Measurements from ENCODE around the gene ARL8A. TPM values are rescaled to one million over a fixed set of nuclear protein-coding genes. Genes with fewer than 3 reads are reported as not detected.

The ARL8A gene
- total and polyA plus RNA-seq, 2 of the 4 experiments (the other 2 are of a cell fraction) = 18.1 to 30.7 TPM

GRCh38 chr1:202130297-202130721, 14.2 kb downstream of the ARL8A start:
- H3K79me1 ChIP-seq (ENCODE audit: low read depth in 1 of 2, low read length in 2 of 2) = peaks cover 3 to 8% of the 10 kb centered on the region in 2 experiments; a peak in 2 of 4 replicates
- peaks cover 24% of the 10 kb centered on the region for H3K36me3 ChIP-seq (ENCODE audit: control insufficient read depth, insufficient read depth, low read length)
- H2AK5ac ChIP-seq (ENCODE audit: low read depth, low read length) = no peak overlapping the region
- ATAC-seq (ENCODE audit: low read depth) = no peak
- H2AFZ ChIP-seq (replicated peaks; ENCODE audit: low read length, poor library complexity) = no peak overlapping the region
- CTCF ChIA-PET = interaction anchor here (0.6 to 0.9 kb wide), 2 partner anchors 131 to 1543 kb away, joined by 3 read pairs; no protein-coding TSS in a partner anchor
- no peak for DNase-seq
- peak overlapping the region; percentile 55 for H2AK9ac ChIP-seq (replicated peaks; ENCODE audit: low read depth, low read length, poor library complexity)
- H3K18ac ChIP-seq (ENCODE audit: low read depth, low read length) = no peak overlapping the region
- peaks cover 19% of the 10 kb centered on the region for H4K20me1 ChIP-seq (ENCODE audit: insufficient read depth, low read length)
- BruUV-seq (replicated peaks) = no TSS peak
- no peak overlapping the region for H3K56ac ChIP-seq (ENCODE audit: extremely low read depth, insufficient read depth, low read length)
- H3K4me3 ChIP-seq (ENCODE audit: insufficient read depth, low read depth, low read length) = no peak overlapping the region
- H3K23ac ChIP-seq (ENCODE audit: low read depth, low read length) = no peak overlapping the region
- no peak overlapping the region for H3K4ac ChIP-seq (ENCODE audit: low read depth, low read length)
- H3K9ac ChIP-seq (ENCODE audit: low read depth, low read length) = no peak overlapping the region
- H2BK5ac ChIP-seq (ENCODE audit: low read depth, low read length, poor library complexity, severe bottlenecking) = no peak overlapping the region
- intact Hi-C loops (cut with micrococcal nuclease) = no loop called here
- H2BK20ac ChIP-seq (ENCODE audit: low read depth, low read length) = no peak overlapping the region
- 0 out of 2 replicates have a peak, but pooled peaks cover 1% of the 10 kb centered on the region for H3K4me1 ChIP-seq (ENCODE audit: control insufficient read depth, insufficient read depth, low read length)
- no peaks in the 10 kb centered on the region for H3K9me1 ChIP-seq (ENCODE audit: insufficient read depth, low read length)
- H2BK120ac ChIP-seq (ENCODE audit: low read depth, low read length) = no peak overlapping the region
- no peak overlapping the region for H3K14ac ChIP-seq (replicated peaks; ENCODE audit: low read depth, low read length)
- TF ChIP-seq RAD21 (IDR thresholded peaks at IDR 0.05; ENCODE audit: low read length) (no peak), CEBPB (IDR thresholded peaks at IDR 0.05; ENCODE audit: low read depth, low read length) (no peak), ELK1 (IDR thresholded peaks at IDR 0.05; ENCODE audit: borderline replicate concordance, low read depth, low read length) (no peak), RCOR1 (IDR thresholded peaks at IDR 0.05; ENCODE audit: insufficient replicate concordance, low read length) (no peak), POLR2A (IDR thresholded peaks at IDR 0.05; ENCODE audit: low read depth, low read length) (no peak), USF2 (IDR thresholded peaks at IDR 0.05; ENCODE audit: low read depth, low read length) (no peak), RFX5 (IDR thresholded peaks at IDR 0.05; ENCODE audit: low read depth, low read length) (no peak), MAFK (IDR thresholded peaks at IDR 0.05; ENCODE audit: low read depth, low read length) (no peak), CTCF (conservative IDR thresholded peaks at IDR 0.05; ENCODE audit: low read depth, low read length) (no peak), NFE2L2 (IDR thresholded peaks at IDR 0.05; ENCODE audit: low read depth, low read length) (no peak), MXI1 (IDR thresholded peaks at IDR 0.05; ENCODE audit: borderline replicate concordance, low read depth, low read length) (no peak), BHLHE40 (IDR thresholded peaks at IDR 0.05; ENCODE audit: low read depth, low read length) (no peak), SMC3 (IDR thresholded peaks at IDR 0.05; ENCODE audit: low read depth, low read length) (no peak), CHD1 (IDR thresholded peaks at IDR 0.05; ENCODE audit: low read depth, low read length) (no peak), FOS (IDR thresholded peaks at IDR 0.05; ENCODE audit: low read depth, low read length) (no peak), MAZ (IDR thresholded peaks at IDR 0.05; ENCODE audit: borderline replicate concordance, low read depth, low read length) (no peak)
- POLR2A ChIA-PET (ENCODE audit: unreplicated experiment) = no interaction called here
- dilution Hi-C loops (cut with HindIII; ENCODE audit: low sequenced_read_pairs, unreplicated experiment) = no loop called here
- H4K5ac ChIP-seq (ENCODE audit: low read depth, low read length) = no peak overlapping the region
- in situ Hi-C loops (cut with MboI; ENCODE audit: low sequenced_read_pairs) = loop anchor here (25.0 kb wide), 1 partner anchor 593 kb away; the partner anchor contains the start of gene NAV1
- no peaks in the 10 kb centered on the region for H3K9me3 ChIP-seq (ENCODE audit: control insufficient read depth, insufficient read depth, low read length)
- H4K91ac ChIP-seq (ENCODE audit: insufficient read depth, low read depth, low read length) = no peak overlapping the region
- WGBS, 2 experiments (ENCODE audit: extremely low coverage in 2 of 2, insufficient read length in 1 of 2) = no CpG with 5 or more reads among the region's 11 CpGs
- no peak overlapping the region for H3K27ac ChIP-seq (ENCODE audit: insufficient read depth, low read length)
- H4K8ac ChIP-seq (ENCODE audit: low read depth in 2 of 2, low read length in 2 of 2) = no peak overlapping the region
- H2BK15ac ChIP-seq (ENCODE audit: low read depth, low read length) = no peak overlapping the region
- peaks cover 8% of the 10 kb centered on the region for H3K27me3 ChIP-seq (ENCODE audit: control insufficient read depth, insufficient read depth, low read length)
- no peak overlapping the region for H3K4me2 ChIP-seq (ENCODE audit: low read depth, low read length)

All from IMR-90 (cell line).